ENCODE results near the gene LPP.

The LPP gene

DNA sequence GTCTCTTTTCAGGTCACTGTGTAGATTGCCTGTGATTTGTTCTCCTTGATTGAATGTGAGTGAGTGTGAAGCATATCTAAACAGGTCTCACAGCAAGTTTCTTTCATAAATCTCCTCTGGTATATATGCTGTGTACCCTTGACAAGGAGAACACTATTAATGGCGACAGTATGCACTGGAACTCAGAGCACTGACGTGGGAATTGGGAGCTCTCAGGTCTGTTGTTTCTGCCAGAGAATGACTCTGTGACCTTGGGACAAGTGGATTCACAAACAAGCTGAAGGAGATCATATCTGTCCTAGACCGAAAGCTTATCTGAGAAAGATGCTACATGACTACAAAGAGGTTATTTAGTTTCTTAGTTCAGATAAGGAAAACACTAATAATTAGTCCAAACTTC, 691.6 kb downstream of the LPP start:
- DNase-seq = no peak

DNA sequence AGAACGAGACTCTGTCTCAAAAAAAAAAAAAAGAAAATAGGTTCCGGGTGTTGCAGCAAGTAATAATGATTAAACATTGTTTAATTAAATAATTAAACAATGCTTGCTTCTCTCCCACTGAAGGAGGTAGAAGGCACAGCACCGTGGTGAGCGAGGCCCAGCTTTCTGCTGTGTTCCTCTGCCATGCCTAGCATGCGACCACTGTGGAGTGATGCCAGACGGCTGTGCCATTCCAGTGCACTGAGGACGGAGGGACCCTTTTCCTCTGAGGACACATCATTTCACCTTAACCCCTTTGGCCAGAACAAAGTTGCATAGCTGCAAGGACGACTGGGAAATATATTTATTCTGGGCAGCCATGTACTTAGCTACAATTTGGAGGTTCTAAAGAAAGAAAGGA, 695.0 kb downstream of the LPP start:
- no peak for DNase-seq

DNA sequence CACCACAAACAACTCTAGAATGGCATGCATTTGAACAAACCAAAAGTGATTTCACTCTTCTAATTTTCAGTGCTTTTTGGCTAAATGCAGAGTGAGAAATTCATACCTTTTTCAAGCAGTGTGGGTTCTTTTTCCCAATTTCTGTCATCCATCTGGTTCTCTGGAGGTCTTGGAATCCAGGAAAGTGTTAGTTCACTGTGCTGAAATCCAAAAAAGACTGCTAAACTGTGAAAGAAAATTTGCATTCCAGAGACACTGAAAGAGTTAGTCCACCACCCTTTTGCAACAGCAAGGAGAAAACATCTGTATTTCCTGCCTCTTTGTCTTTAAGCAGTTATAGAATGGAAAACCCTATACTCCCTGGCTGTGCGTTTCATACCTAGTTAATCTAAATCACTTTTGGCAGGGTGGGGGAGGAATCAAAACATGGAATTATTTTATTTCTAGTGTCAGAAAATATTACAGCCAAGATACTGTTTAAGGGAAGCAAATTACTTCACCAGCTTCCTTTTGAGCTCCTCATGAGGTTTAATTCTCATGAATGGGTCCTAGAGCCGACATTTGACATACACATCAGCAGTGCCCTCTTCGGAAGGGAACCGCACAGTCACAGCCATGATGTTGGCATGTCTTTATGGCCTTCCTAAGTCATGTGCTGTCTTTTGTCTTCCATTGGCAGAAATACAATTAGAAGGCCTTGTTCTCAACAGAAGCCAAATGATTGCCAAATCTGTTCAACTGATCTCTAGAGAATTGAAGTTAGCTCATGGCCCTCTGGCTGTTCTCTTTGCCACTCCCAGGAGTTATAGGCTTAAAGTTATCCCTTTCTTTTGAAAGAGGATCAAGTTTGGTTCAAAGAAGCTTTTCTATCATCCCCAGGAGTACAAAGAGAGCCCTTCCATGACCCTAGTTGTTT, 700.2 kb downstream of the LPP start:
- DNase-seq = no peak

DNA sequence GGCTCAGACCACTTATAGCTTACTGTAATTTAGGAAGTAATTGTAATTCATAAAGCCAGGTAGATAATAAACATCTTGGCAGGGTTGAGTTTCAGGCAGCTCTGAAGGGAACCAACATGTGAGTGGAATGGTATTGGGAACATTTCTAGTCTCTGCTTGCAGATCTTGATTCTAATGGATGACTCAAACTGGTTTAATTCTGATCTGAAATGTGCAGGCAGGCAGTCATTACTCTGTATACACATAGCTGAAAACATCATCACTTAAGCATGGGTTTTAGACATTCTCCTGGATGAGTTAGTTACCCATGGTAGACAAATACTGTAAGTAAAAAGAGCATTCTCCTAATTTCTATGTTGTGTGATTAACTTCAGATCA, 700.8 kb downstream of the LPP start:
- no peak for DNase-seq

DNA sequence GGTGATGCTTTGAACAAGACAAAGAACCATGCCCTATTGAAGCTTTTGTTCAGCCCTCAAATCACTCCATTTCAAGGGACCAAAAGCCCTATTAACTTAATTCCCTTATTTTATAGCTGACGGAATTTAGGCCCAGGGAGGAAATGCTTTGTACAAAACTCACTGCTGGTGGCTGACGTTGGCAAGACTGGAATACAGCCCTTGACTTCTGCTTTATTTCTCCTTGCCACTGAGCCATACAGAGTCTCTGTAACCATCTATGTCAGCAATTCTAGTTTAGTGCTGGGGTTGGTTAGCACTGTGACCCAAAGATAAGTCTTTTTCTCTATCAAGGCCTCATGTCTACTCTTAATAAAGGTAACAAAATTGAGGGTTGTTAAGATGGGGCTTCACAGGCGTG, 701.7 kb downstream of the LPP start:
- no peak for DNase-seq

DNA sequence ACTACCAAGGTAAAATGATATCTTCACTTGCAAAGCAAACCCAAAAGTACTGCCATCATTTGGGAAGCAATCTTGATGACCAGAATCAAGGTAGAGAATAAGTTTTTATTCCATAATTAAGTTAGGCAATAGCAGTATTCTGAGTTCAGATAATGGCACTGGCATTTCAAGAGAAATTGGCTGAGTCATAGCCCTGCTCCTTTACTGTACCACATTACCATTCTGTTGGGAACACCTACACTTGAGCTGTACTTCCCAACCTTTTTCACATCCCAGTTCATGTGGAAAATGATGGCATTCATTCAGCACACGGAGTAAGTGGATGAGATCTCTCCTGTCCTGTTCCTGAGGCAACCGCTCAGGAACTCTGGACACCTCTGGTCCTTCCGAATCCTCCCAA, 706.2 kb downstream of the LPP start:
- DNase-seq = no peak

DNA sequence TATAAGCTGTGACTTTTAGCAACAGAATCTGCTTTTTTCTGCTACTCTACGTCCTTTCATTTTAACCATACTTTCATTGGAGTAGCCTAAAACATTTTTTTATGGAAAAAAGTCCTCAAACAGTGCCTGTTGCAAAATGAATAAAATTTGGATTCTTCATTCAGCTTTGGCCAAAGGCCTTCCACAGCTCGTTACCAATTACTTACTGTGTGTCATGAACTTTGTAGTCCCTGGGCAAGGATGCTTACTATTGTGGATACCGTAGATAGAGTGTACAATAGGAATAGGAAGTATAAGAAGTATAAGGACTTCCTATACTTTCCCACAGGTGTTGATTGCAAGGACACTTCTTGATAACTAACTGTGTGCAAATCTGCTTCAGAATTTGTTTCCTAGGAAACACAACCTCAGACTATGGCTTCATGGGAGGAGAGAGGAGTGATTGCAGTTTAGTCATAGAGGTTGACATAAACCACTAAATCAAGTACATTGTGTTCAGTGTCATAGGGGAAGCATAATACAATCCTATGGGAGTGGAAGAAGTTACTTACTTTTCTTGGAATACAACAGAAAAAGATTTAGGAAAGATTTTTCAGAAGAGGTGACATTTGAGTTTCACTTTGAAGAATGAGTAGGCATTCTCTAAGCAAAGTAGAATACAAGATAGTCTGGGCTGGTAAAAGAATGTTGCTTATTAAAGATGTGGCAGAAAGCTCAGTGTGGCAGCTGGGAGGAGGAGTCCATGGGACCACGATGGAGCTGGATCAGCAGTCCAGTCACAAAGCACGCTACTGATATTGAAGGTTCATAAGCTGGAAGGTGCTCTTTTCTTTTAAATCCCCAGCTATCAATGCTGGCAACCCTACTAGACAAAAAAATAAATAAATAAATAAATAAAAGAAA, 708.1 kb downstream of the LPP start:
- DNase-seq = no peak

DNA sequence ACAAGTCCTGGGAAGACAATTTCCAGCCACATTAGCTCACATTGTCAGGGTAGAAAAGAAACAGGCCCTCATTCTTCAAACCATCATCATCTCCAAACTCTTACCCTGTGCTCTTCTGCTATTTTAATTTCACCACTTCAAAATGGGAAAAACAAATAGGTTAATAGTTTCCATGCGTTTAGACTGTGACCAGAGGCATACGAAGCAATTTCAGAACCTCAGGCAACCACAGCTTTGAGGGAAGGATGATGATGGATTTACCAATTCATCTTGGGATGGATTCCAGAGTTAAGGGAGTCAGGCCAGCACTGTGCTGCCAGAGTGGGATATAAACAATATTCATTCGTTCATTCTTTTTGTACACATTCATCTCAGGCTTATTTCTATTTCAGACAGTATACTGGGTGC, 710.0 kb downstream of the LPP start:
- DNase-seq = no peak

DNA sequence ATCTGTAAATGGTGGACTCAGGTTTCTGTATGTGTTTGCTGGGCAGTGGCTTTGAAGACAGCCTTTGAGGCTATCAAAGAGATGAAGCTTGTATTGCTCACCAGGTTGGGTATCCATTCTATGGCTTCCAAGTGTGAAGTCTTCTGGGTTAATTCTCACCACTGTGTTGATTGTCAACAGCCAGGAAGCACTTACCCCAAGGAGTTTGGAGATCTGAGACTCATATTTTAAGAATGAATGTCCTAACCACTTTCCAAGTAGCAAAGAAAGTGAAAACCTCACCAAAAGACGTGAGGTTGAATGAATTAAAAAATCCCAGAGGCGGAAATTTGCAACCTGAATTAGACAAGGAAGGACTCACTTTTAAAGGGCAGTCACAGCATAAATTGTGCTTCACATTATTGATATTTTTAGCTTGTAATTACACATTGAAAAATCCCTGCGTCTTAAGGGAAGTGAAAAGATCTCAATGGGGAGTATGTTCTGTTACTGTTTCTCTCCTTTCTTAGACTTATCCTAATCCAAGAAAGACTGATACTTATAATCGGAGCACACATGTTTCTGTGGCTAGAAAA, 713.8 kb downstream of the LPP start:
- DNase-seq = no peak

DNA sequence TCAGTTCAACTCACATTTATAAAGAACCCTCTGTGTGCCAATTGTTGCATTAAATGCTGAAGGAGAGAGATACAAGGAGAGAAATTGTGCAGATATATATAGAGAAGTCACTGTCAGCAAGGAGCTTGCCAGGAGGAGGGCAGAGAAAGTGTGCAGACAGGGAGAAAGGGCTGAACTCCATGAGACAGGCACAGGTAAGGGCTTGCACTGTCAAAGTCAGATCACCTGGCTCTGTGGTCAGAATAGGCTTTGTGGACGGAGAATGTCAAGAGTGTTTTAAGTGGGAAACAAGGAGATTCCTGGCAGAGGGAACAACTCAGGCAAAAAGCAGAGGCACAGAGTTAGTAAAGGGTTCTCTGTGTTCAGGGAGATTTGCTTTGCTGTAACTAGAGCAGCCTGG, 714.8 kb downstream of the LPP start:
- no peak for DNase-seq

DNA sequence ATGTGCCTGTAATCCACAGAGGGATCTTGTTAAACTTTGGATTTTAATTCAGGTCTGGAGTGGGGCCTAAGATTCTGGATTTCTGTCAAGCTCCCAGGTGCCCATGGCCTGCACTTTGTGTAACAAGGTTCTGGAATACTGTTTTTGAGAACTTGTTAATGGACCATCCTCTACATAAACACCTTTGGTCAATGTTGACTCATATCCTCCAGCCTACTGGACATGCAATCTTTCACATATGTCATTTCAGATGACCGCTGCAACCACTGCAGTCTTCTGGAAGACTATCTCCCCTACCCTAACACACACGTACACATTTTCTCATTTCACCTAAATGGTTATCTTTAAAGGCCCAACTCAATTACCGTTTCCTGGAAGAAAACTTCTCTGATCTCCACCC, 715.7 kb downstream of the LPP start:
- no peak for DNase-seq

DNA sequence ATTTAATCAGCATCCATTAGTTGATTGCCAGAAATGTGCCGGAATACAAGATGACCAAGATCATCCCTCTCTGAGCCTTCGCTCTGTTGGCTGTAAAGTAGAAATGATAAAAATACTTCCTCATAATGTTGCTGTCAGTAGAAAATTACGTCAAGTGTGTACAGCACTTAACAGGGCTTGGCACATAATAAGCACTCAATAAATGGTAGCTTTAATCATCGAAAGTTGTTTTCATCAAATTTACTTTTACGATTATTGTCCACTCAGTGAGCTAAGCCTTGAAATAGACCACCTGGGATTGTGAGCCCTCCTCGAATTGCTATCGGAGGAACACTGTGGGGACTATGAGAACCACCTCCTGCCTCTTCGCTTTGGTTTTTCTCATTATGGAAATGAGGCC, 716.5 kb downstream of the LPP start:
- DNase-seq = no peak

DNA sequence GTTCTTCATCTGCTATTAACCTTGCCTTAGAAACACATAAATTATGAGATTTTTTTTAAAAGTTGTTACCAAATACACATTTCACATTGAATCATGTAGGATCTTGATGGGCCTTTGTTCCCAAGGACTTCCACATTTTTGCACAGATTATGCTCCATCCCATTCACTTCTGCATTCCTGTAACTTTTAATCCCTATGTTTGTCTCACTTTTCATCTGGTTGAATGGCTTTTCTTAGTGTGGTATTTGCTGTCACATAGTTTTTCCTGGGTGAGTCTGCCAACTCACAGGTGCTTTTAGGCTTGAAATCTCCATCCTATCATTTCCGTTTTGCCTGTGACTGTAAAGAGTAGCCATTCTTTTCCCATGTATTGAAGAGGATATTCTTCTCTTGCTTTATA, 720.6 kb downstream of the LPP start:
- DNase-seq = no peak

DNA sequence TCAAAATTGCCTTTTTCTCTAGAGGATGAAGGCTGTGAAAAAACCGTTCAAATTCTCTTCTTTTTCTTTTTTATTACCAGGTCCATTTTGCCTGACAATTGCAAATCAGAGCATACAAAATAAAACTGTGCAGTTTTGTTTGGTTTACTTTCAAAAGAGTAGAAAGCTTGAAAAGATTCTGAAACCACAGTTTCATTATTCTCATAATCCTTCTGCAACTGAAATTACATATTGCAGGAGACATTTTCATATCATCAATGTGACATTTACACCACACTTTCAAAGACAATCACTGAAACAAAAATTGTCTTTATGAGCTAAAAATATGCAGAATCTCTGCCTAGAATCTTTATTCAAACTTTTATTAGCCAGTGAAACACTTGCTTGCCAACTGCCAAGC, 721.5 kb downstream of the LPP start:
- DNase-seq = no peak

DNA sequence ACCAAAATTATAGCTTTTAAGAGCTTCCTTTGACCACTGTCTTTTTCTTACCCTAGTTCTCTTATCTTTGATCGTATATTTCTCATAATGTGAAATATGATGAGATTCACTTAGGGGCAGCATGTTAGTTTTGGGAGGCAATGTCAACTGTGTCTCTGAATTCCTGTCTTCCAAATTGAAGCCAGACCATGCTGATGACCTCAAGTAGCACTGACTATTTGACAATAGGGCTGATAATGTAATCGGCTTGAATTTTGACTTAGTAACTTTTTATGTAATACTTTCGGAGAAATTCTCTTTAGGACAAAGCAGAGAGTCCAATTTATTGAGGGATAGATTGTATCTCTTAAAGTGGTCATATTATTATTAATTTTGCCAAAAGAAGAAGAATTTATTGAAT, 722.4 kb downstream of the LPP start:
- DNase-seq = no peak

DNA sequence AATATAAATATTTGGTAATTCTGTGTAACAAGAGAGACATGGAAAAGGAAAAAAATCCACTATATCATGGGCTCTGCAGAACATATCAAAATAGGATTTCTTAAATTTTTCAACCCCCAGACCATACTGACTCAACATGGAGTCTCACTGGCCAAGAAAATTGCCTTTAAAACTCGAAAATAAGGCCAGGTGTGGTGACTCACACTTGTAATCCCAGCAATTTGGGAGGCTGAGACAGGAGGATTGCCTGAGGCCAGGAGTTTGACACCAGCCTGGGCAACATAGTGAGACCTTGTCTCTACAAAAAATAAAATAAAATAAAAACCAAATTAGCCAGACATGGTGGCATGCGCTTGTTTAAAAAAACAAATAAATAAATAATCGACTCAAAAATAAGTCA, 723.4 kb downstream of the LPP start:
- DNase-seq = no peak

DNA sequence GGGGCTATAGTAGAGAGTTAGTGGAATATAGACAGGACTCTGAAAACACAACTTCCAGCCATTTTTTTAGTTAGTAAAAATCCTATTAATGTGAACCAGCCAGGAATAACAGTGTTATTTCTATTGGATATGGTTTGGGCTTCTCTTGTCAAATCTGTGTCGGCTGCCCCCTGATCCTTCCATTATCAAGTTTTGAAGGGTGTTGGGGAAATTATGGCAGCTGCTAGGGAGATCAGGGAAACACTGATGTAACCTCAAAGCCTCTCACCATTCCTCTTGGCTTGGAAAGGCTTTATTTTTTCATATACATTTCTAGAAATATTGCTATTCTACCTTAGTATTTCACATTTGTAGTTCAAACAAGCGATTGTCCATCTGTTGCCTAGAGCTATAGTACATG, 724.1 kb downstream of the LPP start:
- no peak for DNase-seq

DNA sequence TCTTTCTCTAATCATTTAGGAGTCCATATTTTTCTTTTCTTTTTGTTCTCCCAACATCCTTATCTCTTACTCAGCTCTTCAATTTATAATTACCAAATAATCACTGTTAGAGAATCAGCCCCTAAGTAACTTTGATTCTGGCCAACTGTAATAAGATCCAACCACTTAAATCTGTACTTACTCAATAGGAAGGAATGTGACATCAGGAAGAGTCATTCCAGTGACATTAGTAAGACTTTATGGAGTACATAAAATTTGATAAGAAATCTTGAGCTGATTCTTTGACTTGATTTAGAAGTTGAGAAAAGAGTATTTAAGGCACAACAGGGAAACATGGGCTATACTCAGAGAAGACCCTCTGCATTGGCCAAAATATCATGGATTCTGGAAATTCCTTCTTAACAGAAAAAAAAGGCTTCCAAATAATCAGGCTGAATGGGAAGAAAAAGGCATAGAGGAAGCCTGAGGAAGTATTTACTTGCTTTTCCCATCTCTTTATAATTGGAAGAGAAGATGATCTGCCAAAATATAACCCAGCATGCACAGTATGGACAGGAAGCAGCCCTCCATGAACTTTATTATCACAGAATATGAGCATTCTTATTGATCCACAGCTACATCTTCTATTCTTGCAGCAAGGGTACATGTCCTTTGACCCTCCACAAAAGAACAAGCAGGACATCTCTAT, 728.1 kb downstream of the LPP start:
- DNase-seq = no peak

DNA sequence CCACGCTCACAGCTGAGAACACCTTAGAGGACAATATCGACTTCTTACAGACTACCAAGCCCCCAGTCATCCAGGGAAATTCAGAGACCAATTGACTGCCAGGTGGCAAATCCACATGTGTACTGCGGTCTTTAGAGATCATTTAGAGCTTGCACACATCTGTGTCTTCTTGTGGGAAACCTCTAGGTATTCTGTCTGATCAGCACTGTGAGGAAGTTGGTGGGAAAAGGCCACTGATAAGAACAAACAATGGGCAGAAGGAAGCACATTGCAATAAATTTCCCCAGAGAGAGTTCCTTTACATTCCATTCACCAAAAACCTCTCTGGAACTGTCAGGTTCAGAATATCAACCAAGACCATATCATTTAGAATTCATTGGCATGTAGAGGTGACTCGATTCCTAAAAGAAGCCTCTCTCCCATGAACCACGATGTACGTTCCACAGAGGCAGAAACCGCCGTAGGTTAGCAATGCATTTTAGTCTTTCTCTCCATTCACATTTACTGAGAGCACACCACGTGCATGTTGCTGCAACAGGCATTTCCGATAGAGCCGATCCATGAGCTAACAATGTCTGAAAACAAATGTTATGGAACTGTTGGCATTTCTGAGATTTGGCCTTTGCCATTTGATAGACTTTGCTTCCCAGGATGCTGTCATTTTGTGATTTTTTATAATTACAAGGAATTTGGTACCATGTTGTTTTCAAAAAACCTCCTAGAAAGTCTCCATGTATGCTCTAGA, 730.5 kb downstream of the LPP start:
- DNase-seq = no peak

DNA sequence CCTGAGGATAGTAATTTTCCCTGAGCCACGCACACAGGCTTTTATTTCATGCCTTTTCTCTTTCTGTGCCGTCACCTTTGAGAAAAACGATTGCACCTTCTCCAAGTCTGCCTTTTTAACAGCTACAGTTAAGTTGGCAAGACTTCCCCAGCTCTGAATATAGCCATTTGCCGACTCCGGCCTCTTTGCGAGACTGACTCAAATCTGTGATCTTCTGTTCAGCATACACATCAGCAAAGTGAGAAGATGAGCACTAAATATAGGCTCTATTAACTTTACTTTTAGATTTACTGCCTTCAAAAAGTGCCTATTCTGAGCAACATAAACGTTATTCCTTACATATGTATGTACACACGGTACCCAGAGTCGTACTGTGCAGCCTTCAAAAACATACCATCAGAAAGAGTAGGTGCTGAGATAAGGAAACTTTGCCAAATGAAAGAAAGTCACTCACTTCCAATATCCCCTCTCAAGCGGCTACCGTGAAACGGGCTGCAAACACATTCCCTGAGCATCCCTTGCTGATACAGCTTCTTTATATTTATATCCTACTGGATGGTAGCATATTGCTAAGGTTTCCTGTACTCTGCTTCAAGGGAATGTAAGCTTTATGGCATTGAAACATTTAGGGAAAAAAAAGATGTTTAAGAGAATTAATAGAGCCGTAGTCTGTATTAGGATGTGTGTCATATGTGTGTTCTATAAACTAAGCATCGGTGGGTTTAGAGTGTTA, 734.5 kb downstream of the LPP start:
- DNase-seq = no peak

DNA sequence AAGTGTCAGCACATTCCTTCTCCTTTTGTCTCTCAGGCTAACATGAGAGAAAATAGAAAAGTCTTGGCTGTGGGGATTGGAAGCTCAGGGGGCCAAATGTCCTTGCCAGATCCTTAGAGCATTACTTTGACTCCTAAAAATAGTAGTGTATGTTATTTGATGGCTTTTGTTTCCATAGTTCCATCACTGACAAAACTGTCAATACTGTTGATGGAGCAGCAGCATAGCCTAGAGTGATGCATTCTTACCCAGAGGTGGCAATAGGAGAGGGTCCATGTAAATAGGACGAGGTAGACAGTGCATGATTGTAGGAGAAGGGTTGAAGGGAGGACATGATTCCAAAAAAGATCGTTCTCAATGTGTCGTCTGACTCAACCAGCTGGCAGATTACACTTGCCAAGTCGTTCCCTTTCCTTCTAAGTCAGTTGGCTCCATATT, 735.1 kb downstream of the LPP start:
- DNase-seq = no peak
